AG09309 (cell line): ENCODE measurements around the gene IPO11.

Experiments used
- DNase-seq: peaks from one replicate; pipeline ENCODE4 v3.0.0-alpha.2; 2010; ENCODE audit warnings: low read depth
- H3K4me3 ChIP-seq: 2 replicates; pipeline ENCODE4 v1.5.1; 2011; ENCODE audit warnings: mild to moderate bottlenecking, low read depth, low read length, moderate library complexity; ENCODE audit not compliant: control insufficient read depth
- TF ChIP-seq, protein P1 (sequence below): IDR thresholded peaks from 2 replicates; pipeline ENCODE4 v1.5.1; 2011; ENCODE audit warnings: mild to moderate bottlenecking, low read depth, low read length, inconsistent platforms; ENCODE audit not compliant: insufficient read depth, control insufficient read depth; ENCODE audit errors: missing control alignments

Gene IPO11

DNA sequence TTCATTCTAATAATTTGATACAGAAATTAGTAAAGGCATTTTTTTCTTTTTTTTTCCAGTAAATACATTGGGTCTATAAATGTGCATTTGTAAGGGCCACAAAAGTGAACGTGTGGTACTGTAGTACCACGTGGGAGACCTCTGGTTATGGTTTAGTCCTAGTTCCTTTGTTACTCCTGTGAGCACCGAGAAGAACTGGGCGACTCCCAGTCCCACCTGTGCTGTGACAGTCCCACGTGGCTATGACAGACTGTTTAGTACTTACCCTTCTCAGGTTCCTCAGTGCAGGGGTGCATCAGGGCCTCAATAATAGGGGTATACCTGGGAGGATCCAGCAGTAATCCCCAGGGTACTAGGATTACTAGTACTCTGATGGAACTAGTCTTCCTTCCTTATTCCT, 215.3 kb downstream of the IPO11 start:
- H3K4me3 ChIP-seq: no peak overlapping the region
- TF ChIP-seq, protein P1, sequence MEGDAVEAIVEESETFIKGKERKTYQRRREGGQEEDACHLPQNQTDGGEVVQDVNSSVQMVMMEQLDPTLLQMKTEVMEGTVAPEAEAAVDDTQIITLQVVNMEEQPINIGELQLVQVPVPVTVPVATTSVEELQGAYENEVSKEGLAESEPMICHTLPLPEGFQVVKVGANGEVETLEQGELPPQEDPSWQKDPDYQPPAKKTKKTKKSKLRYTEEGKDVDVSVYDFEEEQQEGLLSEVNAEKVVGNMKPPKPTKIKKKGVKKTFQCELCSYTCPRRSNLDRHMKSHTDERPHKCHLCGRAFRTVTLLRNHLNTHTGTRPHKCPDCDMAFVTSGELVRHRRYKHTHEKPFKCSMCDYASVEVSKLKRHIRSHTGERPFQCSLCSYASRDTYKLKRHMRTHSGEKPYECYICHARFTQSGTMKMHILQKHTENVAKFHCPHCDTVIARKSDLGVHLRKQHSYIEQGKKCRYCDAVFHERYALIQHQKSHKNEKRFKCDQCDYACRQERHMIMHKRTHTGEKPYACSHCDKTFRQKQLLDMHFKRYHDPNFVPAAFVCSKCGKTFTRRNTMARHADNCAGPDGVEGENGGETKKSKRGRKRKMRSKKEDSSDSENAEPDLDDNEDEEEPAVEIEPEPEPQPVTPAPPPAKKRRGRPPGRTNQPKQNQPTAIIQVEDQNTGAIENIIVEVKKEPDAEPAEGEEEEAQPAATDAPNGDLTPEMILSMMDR: no peak
- DNase-seq: no peak

DNA sequence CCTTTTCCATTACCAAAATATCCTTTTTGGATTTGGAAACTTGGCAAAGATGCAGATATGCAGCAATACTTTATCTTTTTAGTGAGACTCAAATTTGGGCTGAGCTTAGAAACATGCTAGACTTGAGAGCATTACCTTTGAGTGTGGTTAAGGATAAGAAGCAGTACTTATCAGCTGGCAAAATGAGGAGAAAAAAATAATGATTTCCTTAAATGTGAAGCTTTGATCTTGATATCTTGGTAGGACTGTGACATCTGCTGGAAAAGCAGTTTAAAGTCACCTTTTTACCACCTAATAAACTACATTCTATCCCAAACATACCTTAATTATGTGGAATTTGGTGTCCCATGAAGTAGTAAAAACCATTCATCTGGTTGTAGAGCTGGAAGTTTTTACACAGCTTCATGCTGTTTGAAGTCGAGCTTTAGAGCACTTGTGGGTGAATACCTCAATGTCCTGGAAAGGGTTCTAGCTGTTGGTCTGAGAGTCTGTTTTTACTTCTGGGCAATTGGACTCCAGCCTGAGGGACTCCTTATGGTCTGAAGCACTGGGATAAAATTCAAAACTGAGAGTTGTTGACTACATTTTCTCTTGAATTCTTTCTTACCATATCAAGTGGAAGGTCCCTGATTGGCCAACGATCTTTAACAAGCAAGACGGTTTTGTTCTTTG, 219.5 kb downstream of the IPO11 start:
- TF ChIP-seq, protein P1: no peak
- DNase-seq: no peak
- no peak overlapping the region for H3K4me3 ChIP-seq

DNA sequence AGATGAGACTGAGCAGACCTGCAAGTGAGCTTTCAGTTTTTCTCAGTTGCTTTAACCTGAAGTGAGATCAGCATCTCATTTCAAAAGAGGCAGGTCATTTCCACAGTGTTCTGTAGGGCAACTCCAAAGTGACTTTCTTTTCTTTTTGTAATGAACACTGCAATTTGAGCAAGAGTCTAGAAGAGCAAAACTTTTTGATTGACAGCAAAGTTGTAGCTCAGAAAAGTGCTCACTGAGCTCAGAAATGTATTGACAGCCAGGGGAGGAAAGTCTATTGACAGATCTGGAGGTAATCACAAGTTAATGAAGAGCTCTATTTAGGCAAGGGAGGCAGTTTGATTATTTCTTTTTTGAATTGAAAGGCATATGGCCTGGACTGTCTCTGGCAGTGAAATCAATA, 220.7 kb downstream of the IPO11 start:
- TF ChIP-seq, protein P1: no peak
- no peak for DNase-seq
- no peak overlapping the region for H3K4me3 ChIP-seq

DNA sequence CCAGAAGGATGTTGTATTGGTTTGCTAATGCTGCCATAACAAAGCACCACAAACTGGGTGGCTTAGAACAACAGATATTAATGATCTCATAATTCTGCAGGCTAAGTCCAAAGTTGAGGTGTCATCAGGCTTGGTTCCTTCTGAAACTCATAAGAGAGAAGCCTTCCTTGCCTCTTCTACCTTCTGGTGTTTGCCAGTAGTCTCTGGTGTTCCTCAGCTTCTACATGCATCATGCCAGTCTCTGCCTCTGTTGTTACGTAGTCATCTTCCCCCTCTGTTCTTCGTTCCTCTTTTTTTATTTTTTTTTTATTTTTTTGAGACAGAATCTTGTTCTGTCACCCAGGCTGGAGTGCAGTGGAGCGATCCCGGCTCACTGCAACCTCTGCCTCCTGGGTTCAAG, 227.9 kb downstream of the IPO11 start:
- DNase-seq: no peak
- H3K4me3 ChIP-seq: no peak overlapping the region
- TF ChIP-seq, protein P1: no peak

DNA sequence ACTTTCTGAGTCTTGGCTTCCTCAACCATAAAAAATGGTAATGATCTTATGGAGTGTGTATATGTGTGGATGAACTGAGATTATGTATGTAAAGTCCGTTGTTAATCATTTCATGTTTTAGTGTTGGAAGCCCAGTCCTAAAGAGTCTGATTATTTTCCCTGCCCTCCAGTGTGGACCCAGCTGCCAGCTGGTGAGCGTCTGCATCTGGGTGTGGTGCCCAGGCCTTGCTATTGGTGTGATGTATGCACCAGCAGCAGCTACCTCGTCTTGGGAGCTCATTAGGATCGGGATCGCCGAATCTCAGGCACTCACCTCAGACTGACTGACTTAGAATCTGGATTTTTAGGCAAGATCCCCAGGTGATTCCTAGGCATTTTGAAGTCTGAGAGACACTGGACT, 229.9 kb downstream of the IPO11 start:
- TF ChIP-seq, protein P1: no peak
- DNase-seq: no peak
- H3K4me3 ChIP-seq: no peak overlapping the region

DNA sequence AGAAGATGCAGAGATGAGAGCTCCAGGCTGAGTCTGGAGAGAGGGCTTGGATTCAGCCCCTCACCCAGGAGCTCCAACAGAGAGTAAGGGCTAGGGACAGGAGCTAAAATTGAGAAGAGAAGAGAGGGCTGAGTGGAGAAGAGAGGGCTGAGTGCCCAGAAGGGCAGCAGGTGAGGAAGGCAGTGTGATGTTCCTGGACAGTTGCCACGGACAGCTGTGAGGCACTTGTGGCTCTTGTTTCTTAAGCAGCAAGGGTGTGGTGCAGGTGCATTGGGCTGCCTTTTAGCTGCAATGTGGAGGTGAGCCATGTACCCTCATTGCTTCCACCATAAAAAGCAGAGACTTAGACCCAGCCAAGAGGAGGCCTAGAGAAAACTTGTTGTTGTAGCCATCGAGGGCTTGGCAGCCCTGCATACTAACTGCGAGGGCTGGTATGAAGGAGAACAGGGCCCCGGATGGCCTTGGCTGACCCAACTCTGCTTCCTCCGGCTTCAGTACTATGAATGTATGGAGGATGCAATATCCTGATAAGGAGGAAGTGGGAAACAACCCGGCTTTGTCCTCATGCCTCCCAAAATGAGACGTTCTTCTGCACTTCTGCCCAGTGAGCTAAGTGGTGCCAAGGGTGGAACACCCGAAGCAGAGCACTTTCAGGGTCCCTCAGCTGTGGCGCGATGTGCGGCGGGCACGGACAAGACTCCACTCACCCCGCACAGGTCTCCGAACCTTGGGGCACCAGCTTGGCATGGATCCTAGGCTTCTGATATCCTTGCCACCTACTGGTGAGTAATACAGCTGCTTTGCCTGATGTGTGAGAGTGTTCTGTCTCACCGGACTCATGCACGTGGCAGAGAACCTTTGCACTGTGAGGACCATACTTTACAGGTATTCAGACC, 231.2 kb downstream of the IPO11 start:
- no peak for DNase-seq
- TF ChIP-seq, protein P1: no peak

More for the DNA sequence above, 231.2 kb downstream of the IPO11 start:
- no peak overlapping the region for H3K4me3 ChIP-seq
